Suppressor macrophage treated with lipopolysaccharide for 4 hours (primary cell): ENCODE measurements around the gene CDH23.

ENCODE experiments used
- DNase-seq: peaks from one replicate; pipeline ENCODE4 v3.0.0-alpha.2; 2020

Gene CDH23

DNA sequence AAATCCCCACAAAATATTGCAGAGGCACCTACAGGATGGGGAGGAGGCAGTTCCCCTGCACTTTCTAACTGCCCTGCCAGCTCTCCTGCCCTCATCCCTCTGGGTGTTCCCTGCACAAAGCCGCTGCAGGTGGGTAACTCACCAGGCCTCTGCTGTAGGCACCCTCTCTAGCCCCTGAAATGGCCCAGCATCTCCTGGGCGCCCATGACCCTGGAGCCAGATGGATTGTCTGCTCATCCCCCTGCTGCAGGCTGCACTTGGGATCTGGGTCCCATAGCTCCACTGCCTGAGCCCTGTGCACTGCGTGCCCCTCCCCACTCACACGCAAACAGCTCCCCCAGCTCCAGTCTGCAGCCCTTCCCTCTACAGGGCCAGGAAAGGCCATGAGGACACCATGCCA is 192.0 kb downstream of the CDH23 start:
- DNase-seq: no peak

DNA sequence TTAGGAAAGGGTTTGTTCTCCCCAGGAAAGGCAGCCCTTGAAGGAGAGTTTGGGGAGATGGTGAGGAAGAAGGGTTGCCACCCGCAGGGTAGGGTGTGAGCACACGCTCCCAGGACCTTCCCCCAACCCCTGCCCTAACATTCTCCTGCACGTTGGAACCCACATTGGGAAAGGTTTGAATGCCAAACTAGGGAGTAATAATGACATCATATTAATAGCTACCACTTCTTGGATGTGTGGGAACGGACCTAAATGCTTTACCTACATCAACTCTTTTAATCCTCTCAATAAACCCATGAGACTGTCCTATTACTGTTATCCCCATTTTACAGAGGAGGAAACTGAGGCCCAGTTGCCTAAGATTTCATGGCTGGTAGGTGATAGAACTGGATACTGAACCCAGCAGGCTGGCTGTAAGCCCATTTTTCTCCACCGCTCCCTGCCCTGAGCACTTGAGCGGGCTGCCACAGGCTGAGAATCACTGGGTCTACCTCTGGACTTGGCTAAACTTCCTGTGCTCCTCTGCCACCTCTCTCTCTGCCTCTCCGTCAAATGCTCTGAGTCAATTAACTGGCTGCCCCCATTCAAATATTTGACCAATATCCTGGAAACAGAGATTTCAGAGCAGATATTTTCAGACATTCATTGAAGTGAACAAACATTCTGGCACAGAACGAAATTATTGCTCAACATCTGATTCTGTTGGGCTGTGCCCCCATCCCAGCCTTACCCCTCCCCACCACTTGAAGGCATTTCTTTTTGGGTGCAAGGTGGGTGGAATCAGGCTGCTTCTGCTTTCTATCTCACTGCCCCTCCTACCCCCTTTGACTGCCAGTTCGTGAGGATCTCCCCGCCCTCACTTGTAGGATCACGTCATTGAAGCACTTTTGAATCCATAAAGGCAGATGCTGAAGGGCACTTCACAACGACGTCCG is 193.2 kb downstream of the CDH23 start:
- DNase-seq: peak; percentile 63

DNA sequence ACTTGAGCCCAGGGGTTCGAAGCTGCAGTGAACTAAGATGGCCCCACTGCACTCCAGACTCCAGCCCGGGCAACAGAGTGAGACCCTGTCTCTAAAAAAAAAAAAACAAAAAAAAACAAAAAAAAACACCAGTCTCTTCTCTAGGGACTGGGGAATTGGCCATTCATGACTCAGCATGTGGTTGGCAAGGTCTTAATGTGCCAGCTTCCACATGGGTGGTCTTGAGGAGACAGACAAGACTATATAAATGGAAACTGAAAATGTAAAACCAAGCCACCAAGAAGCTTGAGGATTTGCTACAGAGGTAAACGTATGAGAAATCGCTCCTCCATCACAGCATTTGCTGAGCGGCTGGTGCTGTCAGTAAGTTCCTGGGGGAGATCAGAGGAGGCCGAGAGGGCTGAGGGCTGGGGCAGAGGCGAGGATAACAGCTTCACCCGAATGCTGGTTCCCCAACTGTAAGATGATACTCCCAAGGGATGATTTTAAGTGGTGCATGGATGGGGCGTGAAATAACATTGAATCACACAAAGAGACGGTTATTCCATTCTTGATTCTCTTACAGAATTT is 194.1 kb downstream of the CDH23 start:
- DNase-seq: no peak

DNA sequence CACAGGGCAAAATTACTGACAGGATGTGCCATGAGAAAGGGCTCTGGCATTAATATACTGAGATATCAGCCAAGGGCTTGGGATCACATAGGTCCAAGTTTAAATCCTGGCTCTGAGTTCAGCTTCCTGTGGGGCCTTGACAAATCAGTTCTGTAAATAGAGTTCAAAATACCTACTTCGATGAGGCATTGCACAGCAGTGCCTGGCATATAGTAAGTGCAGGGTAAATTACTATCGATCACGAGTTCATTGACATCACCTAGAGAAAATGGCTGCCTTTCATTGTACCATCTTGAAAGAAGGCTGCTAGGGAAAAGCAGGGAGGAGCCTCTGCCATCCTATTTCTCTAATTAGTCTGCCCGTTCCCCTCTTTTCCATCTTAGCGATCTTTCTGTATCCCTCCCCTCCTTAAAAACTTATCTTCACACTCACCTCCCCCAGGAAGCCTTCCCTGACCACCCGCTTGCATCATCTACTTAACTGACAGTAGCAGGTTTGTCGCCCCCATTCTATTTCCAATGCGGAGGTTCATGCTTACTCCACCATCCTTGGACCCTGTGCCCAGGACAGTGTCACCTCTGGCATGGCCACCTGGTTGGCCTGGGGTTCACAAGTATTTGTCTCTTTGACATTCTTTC is 198.3 kb downstream of the CDH23 start:
- DNase-seq: no peak

DNA sequence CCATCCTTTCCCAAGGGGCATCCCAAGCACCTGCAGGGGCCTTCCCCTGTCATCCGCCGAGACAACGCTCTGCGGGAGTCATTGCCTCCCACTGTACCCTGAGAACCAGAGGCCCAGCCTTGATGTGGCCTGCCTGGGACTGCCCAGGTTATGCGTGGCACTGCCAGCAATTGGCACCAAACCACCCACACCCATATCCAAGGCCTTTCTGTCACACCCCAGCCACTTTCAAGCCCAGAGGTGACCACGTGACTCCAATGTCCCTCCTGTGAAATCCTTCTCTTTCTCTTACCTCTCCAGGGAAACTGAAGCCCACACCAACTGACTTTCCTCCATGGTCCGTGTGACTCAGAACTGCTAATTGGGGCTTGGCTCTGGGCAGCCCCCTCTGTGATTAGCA is 198.9 kb downstream of the CDH23 start:
- no peak for DNase-seq

DNA sequence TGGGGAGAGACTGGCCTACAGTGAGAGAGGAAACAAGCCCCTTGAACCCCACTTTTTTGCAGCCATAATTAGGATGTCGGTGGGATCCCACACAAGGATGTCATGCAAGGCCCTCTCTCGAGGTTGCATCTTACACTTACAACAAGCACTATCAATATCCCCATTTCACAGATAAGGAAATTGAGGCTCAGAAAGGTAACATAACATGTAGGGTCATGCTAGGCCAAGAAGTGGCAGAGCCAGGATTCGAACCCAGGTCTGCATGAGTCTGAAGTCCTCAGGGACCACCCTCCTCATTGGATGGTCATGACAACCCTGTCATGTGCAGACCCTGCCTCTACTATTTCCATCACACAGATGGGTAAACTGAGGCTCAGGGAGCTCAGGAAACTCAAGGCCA is 199.4 kb downstream of the CDH23 start:
- DNase-seq: no peak

DNA sequence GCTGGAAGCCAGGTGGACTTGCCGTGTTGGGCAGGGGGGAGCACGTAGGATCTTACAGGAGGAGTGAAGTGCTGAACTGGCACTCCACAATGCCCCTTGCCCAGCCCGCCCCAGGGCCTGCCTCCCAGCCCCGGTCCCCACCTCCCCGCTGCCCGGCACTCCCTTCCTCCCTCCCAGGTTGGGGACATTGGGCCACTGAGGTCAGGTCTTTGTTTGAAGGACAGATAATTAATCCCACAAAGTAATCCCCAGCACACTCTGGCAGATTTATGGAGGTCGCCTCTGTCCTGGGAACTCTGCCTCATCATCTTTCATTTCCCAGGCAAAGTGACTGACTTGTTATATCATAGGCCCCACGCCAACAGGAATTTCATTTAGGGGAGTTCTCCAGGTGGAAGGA is 200.0 kb downstream of the CDH23 start:
- no peak for DNase-seq

DNA sequence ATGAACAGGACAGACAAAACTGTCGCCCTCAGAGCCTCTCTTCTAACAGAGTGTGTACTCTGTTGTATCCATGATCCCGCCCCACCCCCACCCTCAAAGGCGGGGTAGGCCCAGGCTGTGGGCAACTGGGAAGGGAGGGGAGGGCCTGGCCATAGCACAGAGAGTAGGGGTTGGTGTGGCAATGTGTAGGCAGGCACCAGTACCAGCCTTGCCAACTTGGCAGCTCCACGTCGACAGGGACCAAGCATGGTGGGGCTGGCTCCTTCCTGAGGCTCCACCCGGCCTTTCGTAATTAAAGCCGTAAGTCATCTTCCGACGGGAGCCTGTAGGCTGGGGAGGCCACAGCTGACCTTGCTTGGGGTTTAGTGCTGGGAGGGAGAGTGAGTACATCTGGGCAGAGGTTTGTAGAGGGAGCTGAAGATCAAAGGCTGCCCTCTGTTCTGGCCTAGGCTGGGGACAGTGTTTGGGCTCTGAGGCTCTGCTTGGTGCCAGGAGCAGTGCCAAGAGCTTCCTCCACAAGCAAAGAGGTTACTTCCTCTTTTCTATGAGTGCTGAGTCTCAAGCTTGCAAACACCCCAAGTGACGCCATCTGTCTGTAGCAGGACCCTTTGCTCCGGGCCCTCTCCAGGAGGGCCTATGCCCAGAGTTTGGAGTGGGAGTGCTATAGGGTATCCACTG is 201.2 kb downstream of the CDH23 start:
- DNase-seq: peak; percentile 90

DNA sequence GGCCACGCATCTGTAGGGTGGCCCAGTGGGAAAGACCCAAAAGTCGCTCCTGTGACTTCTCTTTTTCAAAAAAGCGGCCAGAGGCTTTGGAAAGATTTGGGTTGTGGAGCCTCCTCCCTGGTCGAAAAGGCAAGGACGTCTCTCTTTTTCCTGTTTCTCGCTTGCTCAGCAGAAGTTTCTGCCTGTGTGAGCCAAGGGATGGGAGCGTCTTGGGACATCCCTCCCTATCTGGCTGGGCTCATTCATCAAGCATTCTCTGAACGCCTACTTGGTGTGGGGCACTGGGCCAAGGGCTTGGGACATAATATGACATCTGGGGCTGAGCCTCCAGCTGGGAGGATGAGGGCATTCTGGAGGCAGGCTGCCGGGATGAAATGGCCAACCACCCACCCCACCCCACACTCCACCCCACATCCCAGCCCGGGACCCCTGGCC is 201.9 kb downstream of the CDH23 start:
- DNase-seq: peak; percentile 96

DNA sequence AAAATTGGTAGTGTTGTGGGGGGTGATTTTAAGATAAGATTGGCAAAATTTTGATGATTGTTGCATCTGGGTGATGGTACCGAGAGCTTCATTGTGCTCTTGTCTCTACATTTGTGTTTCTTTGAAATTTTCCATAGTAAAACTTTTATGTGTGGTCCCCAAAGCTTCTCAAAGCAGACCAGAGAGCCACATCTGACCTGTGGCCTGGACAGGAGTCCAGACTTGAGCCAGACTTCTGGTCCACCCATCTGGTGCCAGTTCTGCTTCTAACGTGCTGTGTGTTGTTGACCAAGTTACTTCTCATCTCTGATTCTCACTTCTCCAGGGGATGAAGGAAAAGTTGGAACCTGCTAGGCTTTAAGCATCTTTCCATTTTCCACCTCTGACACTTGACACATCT is 202.8 kb downstream of the CDH23 start:
- DNase-seq: peak; percentile 33

DNA sequence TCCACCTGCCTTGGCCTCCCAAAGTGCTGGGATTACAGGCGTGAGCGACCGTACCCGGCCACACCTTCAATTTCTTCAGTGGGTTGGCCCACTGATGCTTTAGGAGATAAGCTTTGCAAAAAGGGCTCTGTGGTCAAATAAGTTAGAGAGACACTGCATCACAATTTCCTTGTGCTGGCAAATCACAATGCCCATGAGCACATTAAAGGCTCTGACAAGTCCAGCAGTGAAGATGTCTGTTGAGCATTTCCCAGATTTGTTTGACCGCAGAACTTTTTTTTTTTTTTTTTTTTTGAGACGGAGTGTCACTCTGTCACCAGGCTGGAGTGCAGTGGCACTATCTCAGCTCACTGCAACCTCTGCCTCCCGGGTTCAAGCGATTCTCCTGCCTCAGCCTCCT is 203.5 kb downstream of the CDH23 start:
- DNase-seq: peak; percentile 30

DNA sequence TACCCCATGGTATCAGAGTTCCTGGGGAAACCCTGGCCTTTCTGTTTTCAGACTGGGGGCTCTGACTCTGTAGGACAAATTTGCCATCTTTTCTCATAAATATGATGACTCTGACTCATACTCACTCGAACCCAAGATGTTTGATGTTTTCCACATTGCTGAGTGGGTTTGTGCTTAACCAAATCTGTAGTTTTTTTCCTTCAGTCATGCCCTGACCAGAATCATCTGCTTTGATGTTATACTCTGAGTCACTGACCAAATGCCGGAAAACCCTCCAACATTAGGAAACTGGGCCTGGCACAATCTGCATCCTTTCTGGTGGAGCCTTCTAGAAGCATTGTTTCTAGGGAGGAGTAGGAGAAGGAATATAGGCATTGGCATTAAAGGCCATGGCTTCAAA is 204.1 kb downstream of the CDH23 start:
- peak; percentile 93 for DNase-seq

DNA sequence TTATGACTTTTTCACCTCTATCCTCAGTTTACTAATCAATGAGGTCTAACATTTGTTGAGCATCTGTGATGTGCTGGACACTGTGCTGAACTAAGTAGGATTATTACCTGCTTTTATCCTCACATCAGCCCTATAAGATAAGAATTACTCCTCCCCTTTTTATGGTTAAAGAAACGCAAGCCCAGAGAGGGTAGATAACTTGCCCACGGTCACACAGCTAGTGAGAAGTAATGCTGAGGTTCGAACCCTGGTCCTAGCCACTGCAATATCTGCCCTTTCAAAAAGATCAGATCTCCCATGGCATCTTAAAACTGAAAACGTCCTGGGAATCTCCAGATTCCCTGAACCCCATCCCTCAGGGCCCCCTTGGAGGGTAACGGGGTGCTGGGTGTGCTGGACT is 204.6 kb downstream of the CDH23 start:
- DNase-seq: no peak

DNA sequence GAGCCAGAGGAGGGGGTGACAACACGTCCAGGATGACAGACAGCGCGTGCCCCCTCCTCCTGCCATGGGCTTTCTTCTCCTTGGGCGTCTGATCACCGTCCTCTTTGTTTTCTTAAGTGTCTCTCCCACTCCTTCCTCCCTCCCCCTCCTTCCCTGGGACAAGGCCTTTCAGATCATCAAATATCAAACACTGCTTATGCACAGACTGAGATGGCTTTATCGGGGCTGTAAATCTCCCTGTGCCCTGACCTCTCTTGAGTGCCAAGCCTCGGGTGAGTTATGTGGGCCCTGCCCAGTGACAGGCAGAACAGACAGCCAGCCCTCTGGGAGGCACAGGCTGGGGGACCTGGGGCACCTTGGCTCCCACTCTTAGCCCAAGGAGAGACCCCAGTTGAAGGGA is 206.4 kb downstream of the CDH23 start:
- peak; percentile 28 for DNase-seq

DNA sequence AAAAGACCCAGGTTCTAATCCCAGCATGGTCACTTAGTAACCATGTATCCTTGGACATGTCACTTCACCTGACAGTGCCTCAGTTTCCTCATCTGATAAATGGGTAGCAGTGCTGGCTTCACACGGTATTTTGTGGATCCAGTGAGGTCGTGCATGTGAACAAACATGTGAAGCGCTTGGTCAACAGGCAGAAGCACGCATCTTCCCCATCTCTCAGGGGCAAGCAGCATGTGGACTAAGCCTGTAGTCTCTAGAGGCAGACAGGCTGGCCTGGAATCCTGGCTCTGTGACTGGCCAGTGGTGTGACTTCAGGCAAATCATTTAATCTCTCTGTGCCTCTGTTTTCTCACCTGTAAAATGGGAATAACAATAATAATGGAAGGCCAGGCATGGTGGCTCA is 207.0 kb downstream of the CDH23 start:
- no peak for DNase-seq

DNA sequence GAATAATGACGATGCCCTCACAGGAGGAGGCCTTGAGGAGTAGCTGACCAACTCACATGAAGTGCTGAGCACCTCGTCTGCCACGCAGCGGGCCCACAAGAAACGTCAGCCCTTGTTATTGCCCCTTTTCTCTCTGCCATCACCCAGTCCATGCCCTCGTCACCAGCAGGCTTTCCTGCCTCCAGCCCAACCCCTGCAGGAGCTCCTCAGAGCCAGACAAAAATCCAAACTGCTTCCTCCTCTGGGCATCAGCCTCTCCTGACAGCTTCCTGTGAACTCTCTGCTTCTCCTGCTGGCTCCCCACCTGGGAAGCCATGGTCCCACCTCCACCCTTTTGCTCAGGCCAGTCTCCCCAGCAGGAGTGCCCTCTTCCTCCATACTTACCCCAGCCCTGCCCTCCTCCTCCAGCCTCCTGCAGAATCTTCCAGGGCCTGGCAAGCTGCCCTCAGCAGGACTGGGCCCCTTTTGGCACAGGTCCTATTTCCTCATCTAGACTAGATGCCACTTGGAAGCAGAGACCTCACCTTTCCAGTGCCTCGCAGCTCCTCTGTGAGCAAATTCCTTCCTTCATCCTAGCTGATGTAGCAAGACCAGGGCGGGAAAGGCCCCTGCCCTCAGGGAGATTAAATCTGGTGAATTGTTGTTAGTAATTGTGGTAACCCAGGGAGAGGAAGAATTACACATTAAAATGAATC is 207.8 kb downstream of the CDH23 start:
- peak; percentile 29 for DNase-seq

DNA sequence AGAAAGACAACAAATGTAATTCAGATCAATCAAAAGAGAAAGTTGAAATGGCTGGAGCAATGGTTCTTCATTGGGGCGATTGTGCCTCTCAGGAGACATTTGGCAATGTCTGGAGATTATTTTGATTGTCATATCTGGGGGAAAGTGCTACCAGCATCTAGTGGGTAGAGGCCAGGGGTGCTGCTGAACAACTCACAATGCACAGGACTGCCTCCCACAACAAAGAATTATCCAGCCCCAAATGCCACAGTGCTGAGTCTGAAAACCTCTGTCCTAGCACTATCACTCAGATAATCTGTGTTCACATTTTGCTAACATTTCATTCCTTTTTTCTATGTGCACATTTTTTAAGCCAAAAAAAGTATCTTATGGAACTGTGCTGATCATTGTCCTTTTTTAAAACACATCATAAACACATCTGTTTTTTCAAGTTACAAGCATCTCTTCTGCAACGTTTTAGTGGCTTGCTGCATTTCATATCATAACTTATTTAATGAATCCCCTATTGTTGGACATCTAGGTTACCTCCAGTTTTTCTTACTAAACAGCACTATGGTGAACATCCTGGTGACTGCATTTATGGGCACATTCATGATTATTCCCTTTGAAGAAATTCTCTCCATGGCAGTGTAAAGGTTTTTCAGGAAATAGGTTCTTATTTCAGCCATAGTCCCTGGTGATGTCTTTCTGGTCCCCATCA is 208.7 kb downstream of the CDH23 start:
- DNase-seq: no peak

DNA sequence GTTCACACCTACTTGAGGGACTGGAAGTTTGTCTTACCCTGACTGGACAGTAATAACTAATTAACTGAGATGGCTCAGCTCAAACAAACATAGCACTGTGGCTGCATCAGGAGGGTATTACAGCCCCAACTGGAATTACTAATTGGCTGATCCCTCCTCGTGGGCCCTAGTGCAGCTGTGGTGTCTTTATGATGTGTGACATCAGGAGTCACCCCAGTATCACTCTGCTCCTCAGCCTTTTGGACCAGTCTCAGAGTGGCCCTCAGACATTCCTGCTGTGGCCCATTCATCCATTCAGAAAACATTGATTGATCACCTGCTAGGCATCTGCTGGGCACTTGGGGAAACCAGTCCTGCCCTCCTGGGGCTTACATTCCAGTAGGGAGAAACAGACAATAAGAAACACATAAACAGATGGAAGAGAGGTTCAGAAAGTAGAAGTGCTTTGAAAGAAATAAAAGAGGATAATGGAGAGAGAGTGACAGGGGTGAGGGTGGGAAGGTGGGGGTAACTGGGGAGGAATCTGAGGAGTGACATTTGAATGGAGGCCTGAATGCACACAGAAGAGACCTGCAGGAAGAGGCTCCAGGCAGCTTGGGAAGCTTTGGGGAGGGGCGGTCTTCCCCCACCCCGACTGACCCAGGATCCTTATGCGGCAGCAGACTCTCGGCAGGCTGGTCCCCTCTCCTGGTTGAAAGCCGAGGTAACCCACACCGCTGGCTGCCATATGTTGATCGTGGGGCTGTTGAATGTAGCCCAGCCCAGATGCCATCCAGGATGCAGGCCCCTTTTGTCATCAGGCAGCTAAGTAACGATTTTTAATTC is 209.7 kb downstream of the CDH23 start:
- no peak for DNase-seq

DNA sequence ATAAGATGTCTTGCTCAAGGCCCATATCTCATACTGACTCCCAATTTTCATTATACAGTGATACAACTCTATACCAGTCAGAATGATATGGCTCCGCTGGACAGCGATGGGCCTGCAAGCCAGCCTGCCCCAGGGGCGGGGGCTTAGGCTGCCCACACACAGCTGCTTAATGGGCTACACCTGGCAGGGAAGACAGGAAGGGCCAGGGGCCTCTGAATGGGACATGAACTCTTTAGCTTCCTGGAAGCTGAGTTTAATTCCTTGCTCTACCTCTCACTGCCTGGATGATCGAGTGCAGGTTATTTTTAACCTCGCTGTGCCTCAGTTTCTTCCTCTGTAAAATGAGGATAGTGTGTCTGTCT is 210.3 kb downstream of the CDH23 start:
- no peak for DNase-seq

DNA sequence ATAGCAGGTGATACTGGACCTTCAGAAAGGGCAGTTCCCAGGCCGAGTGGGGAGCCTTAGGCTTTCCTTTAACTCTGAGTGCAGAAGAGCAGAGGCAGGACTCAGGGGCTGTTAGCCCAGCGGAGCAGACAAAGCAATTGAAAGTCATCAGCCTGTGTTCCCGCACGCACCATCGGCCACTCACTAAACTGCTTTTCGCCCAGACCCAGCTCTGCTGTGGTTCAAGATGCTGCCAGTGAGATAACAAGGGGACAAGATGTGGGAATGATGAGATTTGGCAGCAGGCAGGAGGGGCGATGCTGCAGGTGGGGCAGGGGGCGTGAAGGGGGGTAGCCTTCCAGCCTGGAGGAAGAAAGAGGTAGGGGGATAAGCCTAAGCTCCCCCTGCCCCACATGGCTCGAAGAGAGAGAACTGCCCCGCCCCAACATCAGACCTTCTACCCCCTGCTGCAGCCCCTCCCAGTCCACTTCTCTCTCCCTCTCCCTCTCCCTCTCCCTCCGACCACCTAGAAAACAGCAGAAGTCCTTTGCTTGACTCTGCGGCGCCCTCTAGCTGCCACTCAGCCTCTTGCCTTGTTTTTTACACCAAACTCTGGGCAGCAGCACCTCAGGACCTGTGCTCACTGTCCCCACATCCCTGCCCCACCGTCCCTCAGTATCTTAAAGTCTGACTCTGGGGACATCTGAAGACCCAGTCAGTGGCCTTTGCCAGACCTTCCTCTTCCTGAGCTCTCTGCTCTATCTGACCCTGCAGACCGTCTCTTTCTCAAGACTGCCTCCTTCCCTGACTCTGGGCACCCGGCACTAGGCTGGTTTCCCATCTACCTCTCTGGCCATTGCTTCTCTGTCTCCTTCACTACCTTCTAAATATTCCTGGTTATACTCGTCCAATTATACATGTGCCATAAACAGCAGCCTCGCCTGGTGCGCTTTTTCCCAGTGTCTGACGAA is 212.4 kb downstream of the CDH23 start:
- peak; percentile 78 for DNase-seq
